K562 (cell line): ENCODE data around the gene CD300LG. TPM values are rescaled to one million over a fixed set of nuclear protein-coding genes. Genes with fewer than 3 reads are reported as not detected.

Source experiments
- ATAC-seq: fragments of 200-7000 bp; cut with Tn5 transposase; 3 replicates; pipeline ENCODE4 v1.9.1; 2020; ENCODE audit warnings: moderate library complexity
- BruUV-seq: library from RNA; stranded (reverse); fragments of 400-500 nt; replicated peaks from 2 replicates; lab custom pipeline; 2021; lab: Mats Ljungman, UMichigan
- CTCF ChIA-PET: fragments of 300-600 bp; formaldehyde crosslinking; extraction: SDS; loops from one replicate; lab custom pipeline; 2021; ENCODE audit warnings: low intra/inter-chr PET ratio; lab: Yijun Ruan, JAX
- POLR2A ChIA-PET: fragments of 300-600, 350-650 bp; sonication (Branson Sonifier 250); formaldehyde crosslinking; extraction: SDS; loops from one replicate; lab custom pipeline; 2021; ENCODE audit warnings: antibody characterized with exemption, inconsistent platforms; lab: Yijun Ruan, JAX
- DNase-seq, 4 experiments: peaks; one replicate each; pipeline versions ENCODE4 v3.0.0 to v3.0.0-alpha.2; 2011 to 2018; ENCODE audit warnings: low spot score in 3 of 4, mixed read lengths in 3 of 4; ENCODE audit errors: extremely low read depth in 1 of 4
- FAIRE-seq: peaks from 2 replicates; lab custom pipeline; 2011; peaks lifted over from hg19 to GRCh38; lab: Jason Lieb, UNC
- H2AFZ ChIP-seq: 2 replicates; pipeline ENCODE4 v1.6.0; 2011; ENCODE audit warnings: low read depth, low read length, control low read depth, inconsistent platforms
- H3K27ac ChIP-seq: fragments of 200-600 bp; 3 replicates; pipeline ENCODE4 v1.8.0; 2011; ENCODE audit warnings: low read depth, mild to moderate bottlenecking, control low read depth, inconsistent platforms, low read length, moderate library complexity, mixed read lengths; ENCODE audit errors: extremely low read depth
- H3K27me3 ChIP-seq, 2 experiments: fragments of 300-600 bp in 1 of 2; 2 replicates in 1 of 2; 3 replicates in 1 of 2; pipeline versions ENCODE4 v1.6.0 to v1.8.0; 2011; ENCODE audit warnings: inconsistent platforms in 2 of 2, low read length in 2 of 2, mild to moderate bottlenecking in 1 of 2, mixed read lengths in 1 of 2, moderate library complexity in 1 of 2; ENCODE audit not compliant: control insufficient read depth in 2 of 2, insufficient read depth in 2 of 2
- H3K36me3 ChIP-seq: fragments of 300-600 bp; 3 replicates; pipeline ENCODE4 v1.8.0; 2011; ENCODE audit warnings: mild to moderate bottlenecking, low read length, inconsistent platforms; ENCODE audit not compliant: control insufficient read depth, insufficient read depth
- H3K4me1 ChIP-seq, 2 experiments: fragments of 200-600 bp in 1 of 2; replicated peaks in 1 of 2; 2 replicates in 1 of 2; 3 replicates in 1 of 2; pipeline versions ENCODE4 v1.5.1 to v1.8.0; 2011; ENCODE audit warnings: inconsistent platforms in 2 of 2, low read length in 2 of 2, mild to moderate bottlenecking in 1 of 2, mixed read lengths in 1 of 2, moderate library complexity in 1 of 2; ENCODE audit not compliant: control insufficient read depth in 2 of 2, insufficient read depth in 2 of 2
- H3K4me2 ChIP-seq: 2 replicates; pipeline ENCODE4 v1.6.1; 2011; ENCODE audit warnings: low read length, control low read depth, inconsistent platforms, mixed read lengths; ENCODE audit not compliant: insufficient read depth
- H3K4me3 ChIP-seq: fragments of 200-600 bp; sonication (generic), shearing (Covaris generic); 2 replicates; pipeline ENCODE4 v1.5.1; 2016; ENCODE audit warnings: control low read depth, inconsistent platforms
- H3K79me2 ChIP-seq: fragments of 200-600 bp; 3 replicates; pipeline ENCODE4 v1.8.0; 2011; ENCODE audit warnings: low read length, inconsistent platforms; ENCODE audit not compliant: control insufficient read depth, insufficient read depth
- H3K9ac ChIP-seq, 2 experiments: 2 replicates each; pipeline versions ENCODE4 v1.6.0 to v1.6.1; 2011; ENCODE audit warnings: low read depth in 2 of 2, low read length in 2 of 2, control low read depth in 1 of 2, inconsistent platforms in 1 of 2, mild to moderate bottlenecking in 1 of 2, mixed read lengths in 1 of 2; ENCODE audit not compliant: insufficient read depth in 1 of 2
- H3K9me1 ChIP-seq: one replicate; pipeline ENCODE4 v1.6.0; 2011; ENCODE audit warnings: inconsistent platforms, mild to moderate bottlenecking, low read length, moderate library complexity; ENCODE audit not compliant: control insufficient read depth, insufficient read depth
- H3K9me3 ChIP-seq: replicated peaks from 2 replicates; pipeline ENCODE4 v1.5.1; 2011; ENCODE audit warnings: low read depth, low read length, inconsistent platforms; ENCODE audit not compliant: control insufficient read depth, insufficient read depth
- H4K20me1 ChIP-seq: replicated peaks from 2 replicates; pipeline ENCODE4 v1.6.1; 2011; ENCODE audit warnings: low read length, inconsistent platforms, mixed read lengths; ENCODE audit not compliant: control insufficient read depth, insufficient read depth
- BRD4 ChIP-seq: fragments of 200-600 bp; sonication (generic); IDR thresholded peaks from 2 replicates; pipeline ENCODE4 v1.6.1; 2017; ENCODE audit warnings: inconsistent platforms
- CBX1 ChIP-seq: sonication (generic); IDR thresholded peaks from 2 replicates; pipeline ENCODE4 v1.6.1; 2016; ENCODE audit warnings: antibody characterized with exemption, low read depth, mild to moderate bottlenecking
- RAD21 ChIP-seq, 2 experiments: fragments of 250-450 bp in 1 of 2; fragments of 450-650 bp in 1 of 2; sonication (Bioruptor Pico) in 1 of 2; formaldehyde crosslinking in 1 of 2; IDR thresholded peaks in 1 of 2; conservative IDR thresholded peaks in 1 of 2; 2 replicates each; pipeline versions ENCODE4 v1.4.0 to v1.8.0; 2020 to 2022; ENCODE audit warnings: mild to moderate bottlenecking in 2 of 2, moderate library complexity in 1 of 2
- SMARCE1 ChIP-seq: fragments of 450-650 bp; IDR thresholded peaks from 2 replicates; pipeline ENCODE4 v1.7.1; 2016; ENCODE audit warnings: mild to moderate bottlenecking
- TAF15 ChIP-seq: fragments of 200-400 bp; formaldehyde crosslinking; IDR thresholded peaks from 2 replicates; pipeline ENCODE4 v1.6.1; 2017; ENCODE audit warnings: mild to moderate bottlenecking, low read depth, low read length, moderate library complexity
- ZNF263 ChIP-seq: sonication (generic); formaldehyde crosslinking; IDR thresholded peaks from 2 replicates; pipeline ENCODE4 v1.8.0; 2022; ENCODE audit warnings: mild to moderate bottlenecking, missing genetic modification reagents, borderline replicate concordance
- ZNF384 ChIP-seq: IDR thresholded peaks from 2 replicates; pipeline ENCODE4 v1.6.1; 2012; ENCODE audit warnings: low read depth, low read length, improper control_type of control experiment
- WGBS: fragments of 100-300 bp; shearing (Covaris generic); methylation state at CpG from one replicate; pipeline ENCODE4 v1.1.6; 2016; ENCODE audit warnings: low coverage, mixed read lengths; ENCODE audit not compliant: insufficient coverage; ENCODE audit errors: missing lambda C conversion rate; 5-methylcytosine and 5-hydroxymethylcytosine counted together
- in situ Hi-C: fragments of 300-500 bp; cut with MboI; formaldehyde crosslinking; loops from 4 replicates; pipeline ENCODE4 v1.15.0; 2018; ENCODE audit warnings: inconsistent platforms, mixed read lengths
- intact Hi-C: fragments of 100-400 bp; cut with micrococcal nuclease; formaldehyde crosslinking; loops from 2 replicates; pipeline ENCODE4 v1.14.2; 2022
- polyA plus RNA-seq, 8 experiments: library from polyadenylated mRNA; depleted of rRNA in 4 of 8; stranded (reverse) in 5 of 8; unstranded in 3 of 8; fragments of >200 nt; fragmentation: Nextera tagmentation in 2 of 8; fragmentation: Illumina TruSeq in 1 of 8; extraction: Ambion mirVana in 2 of 8; extraction: Trizol in 1 of 8; gene quantifications; 2 replicates each; pipeline versions ENCODE4 v1.2.1 to v1.2.3, GENCODE V29; 2011 to 2014; ENCODE audit warnings: inconsistent platforms in 1 of 8, missing spikeins in 1 of 8
- total RNA-seq, 7 experiments: library from RNA; depleted of rRNA in 6 of 7; stranded (reverse); fragments of >200 nt in 6 of 7; fragmentation: Illumina TruSeq in 2 of 7; extraction: Trizol in 2 of 7; gene quantifications; 2 replicates each; pipeline versions ENCODE4 v1.2.1 to v1.2.3, GENCODE V29; 2011 to 2021; ENCODE audit warnings: low replicate concordance in 1 of 7
- TF ChIP-seq, protein P1 (sequence below): IDR thresholded peaks from 2 replicates; pipeline ENCODE4 v1.6.1; 2011; ENCODE audit warnings: borderline replicate concordance, low read depth, mild to moderate bottlenecking, moderate library complexity, low read length; ENCODE audit not compliant: insufficient read depth, poor library complexity, severe bottlenecking
- TF ChIP-seq, protein P2 (sequence below): sonication (generic); formaldehyde crosslinking; IDR thresholded peaks from 2 replicates; pipeline ENCODE4 v1.8.1; 2023; ENCODE audit warnings: missing genetic modification reagents, mild to moderate bottlenecking, borderline replicate concordance
- TF ChIP-seq, protein P3 (sequence below): sonication (generic); formaldehyde crosslinking; IDR thresholded peaks from 2 replicates; pipeline ENCODE4 v1.8.0; 2022; ENCODE audit warnings: mild to moderate bottlenecking, missing genetic modification reagents, borderline replicate concordance

The CD300LG gene
- total and polyA plus RNA-seq, 9 of the 15 experiments (the other 6 are each of a cell fraction or from before 2014, with no cell fraction given), result not detected

DNA sequence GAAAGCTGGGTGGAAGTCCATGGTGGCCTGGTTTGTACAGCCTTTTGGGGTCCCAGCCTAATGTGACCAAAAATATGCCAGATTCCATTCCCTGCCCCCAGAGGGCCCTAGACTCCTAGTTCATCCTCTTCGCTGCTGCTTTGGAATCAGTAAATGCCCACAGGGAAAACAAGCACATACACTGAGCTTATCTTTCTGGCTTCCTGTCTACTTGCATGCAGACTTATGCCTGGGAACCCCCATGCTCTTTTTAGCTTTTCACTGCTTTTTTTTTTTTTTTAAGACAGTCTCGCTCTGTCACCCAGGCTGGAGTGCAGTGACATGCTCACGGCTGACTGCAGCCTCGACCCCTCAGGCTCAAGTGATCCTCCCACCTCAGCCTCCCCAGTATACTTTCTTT lies 6.2 kb upstream of the CD300LG start:
- peak; percentile 74 for FAIRE-seq
- no TSS peak for BruUV-seq
- peak; percentile 81 for ATAC-seq
- H3K4me1 ChIP-seq, result peaks cover 15 to 16% of the 10 kb centered on the region in 2 experiments
- H3K9me3 ChIP-seq, result no peaks in the 10 kb centered on the region
- in situ Hi-C loops (no loop called here), intact Hi-C loops (loop anchor here (10.0 kb wide), 1 partner anchor 146 kb away; no protein-coding TSS in a partner anchor)
- H2AFZ ChIP-seq, result no peak overlapping the region
- no peak overlapping the region for H3K4me2 ChIP-seq
- no peak overlapping the region for H3K9ac ChIP-seq
- no peaks in the 10 kb centered on the region for H3K9me1 ChIP-seq
- no peaks in the 10 kb centered on the region; the same call in 1 of the 2 replicates for H4K20me1 ChIP-seq
- no peak overlapping the region for H3K4me3 ChIP-seq
- 3% methylated on average over 3 of the region's 4 CpGs for WGBS
- no peaks in the 10 kb centered on the region for H3K27me3 ChIP-seq
- DNase-seq, result peak in 2 of 4 experiments; percentile 44 to 47
- CTCF ChIA-PET, result no interaction called here
- POLR2A ChIA-PET, result interaction anchor here (0.6 to 2.3 kb wide), 3 partner anchors 11 to 161 kb away, joined by 3 to 9 read pairs (median 4); no protein-coding TSS in a partner anchor
- no peak overlapping the region for H3K27ac ChIP-seq
- H3K36me3 ChIP-seq, result no peaks in the 10 kb centered on the region
- H3K79me2 ChIP-seq, result no peaks in the 10 kb centered on the region
- no peak for TF ChIP-seq BRD4
- TF ChIP-seq, protein P1, sequence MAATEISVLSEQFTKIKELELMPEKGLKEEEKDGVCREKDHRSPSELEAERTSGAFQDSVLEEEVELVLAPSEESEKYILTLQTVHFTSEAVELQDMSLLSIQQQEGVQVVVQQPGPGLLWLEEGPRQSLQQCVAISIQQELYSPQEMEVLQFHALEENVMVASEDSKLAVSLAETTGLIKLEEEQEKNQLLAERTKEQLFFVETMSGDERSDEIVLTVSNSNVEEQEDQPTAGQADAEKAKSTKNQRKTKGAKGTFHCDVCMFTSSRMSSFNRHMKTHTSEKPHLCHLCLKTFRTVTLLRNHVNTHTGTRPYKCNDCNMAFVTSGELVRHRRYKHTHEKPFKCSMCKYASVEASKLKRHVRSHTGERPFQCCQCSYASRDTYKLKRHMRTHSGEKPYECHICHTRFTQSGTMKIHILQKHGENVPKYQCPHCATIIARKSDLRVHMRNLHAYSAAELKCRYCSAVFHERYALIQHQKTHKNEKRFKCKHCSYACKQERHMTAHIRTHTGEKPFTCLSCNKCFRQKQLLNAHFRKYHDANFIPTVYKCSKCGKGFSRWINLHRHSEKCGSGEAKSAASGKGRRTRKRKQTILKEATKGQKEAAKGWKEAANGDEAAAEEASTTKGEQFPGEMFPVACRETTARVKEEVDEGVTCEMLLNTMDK, result peak; percentile 2
- TF ChIP-seq SMARCE1, result no peak
- TF ChIP-seq ZNF384, result peak; percentile 64
- TF ChIP-seq RAD21 (CRISPR knock-in tag; conservative IDR thresholded peaks at IDR 0.05 in 1 of 2, IDR thresholded peaks at IDR 0.05 in 1 of 2), result peak in 1 of 2 experiments; percentile 40; a peak in 2 of 4 replicates
- no peak for TF ChIP-seq ZNF263 (CRISPR knock-in tag)
- TF ChIP-seq, protein P2, sequence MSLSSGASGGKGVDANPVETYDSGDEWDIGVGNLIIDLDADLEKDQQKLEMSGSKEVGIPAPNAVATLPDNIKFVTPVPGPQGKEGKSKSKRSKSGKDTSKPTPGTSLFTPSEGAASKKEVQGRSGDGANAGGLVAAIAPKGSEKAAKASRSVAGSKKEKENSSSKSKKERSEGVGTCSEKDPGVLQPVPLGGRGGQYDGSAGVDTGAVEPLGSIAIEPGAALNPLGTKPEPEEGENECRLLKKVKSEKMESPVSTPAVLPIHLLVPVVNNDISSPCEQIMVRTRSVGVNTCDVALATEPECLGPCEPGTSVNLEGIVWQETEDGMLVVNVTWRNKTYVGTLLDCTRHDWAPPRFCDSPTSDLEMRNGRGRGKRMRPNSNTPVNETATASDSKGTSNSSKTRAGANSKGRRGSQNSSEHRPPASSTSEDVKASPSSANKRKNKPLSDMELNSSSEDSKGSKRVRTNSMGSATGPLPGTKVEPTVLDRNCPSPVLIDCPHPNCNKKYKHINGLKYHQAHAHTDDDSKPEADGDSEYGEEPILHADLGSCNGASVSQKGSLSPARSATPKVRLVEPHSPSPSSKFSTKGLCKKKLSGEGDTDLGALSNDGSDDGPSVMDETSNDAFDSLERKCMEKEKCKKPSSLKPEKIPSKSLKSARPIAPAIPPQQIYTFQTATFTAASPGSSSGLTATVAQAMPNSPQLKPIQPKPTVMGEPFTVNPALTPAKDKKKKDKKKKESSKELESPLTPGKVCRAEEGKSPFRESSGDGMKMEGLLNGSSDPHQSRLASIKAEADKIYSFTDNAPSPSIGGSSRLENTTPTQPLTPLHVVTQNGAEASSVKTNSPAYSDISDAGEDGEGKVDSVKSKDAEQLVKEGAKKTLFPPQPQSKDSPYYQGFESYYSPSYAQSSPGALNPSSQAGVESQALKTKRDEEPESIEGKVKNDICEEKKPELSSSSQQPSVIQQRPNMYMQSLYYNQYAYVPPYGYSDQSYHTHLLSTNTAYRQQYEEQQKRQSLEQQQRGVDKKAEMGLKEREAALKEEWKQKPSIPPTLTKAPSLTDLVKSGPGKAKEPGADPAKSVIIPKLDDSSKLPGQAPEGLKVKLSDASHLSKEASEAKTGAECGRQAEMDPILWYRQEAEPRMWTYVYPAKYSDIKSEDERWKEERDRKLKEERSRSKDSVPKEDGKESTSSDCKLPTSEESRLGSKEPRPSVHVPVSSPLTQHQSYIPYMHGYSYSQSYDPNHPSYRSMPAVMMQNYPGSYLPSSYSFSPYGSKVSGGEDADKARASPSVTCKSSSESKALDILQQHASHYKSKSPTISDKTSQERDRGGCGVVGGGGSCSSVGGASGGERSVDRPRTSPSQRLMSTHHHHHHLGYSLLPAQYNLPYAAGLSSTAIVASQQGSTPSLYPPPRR, result no peak
- no peak for TF ChIP-seq CBX1
- no peak for TF ChIP-seq TAF15
- TF ChIP-seq, protein P3, sequence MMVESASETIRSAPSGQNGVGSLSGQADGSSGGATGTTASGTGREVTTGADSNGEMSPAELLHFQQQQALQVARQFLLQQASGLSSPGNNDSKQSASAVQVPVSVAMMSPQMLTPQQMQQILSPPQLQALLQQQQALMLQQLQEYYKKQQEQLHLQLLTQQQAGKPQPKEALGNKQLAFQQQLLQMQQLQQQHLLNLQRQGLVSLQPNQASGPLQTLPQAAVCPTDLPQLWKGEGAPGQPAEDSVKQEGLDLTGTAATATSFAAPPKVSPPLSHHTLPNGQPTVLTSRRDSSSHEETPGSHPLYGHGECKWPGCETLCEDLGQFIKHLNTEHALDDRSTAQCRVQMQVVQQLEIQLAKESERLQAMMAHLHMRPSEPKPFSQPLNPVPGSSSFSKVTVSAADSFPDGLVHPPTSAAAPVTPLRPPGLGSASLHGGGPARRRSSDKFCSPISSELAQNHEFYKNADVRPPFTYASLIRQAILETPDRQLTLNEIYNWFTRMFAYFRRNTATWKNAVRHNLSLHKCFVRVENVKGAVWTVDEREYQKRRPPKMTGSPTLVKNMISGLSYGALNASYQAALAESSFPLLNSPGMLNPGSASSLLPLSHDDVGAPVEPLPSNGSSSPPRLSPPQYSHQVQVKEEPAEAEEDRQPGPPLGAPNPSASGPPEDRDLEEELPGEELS (CRISPR knock-in tag), result no peak
